WTC11 (cell line): ENCODE results near the gene FIS1.

Experiments used
- AFF4 ChIP-seq: sonication (generic); formaldehyde crosslinking; IDR thresholded peaks from 2 replicates; pipeline ENCODE4 v1.8.1; 2023; ENCODE audit warnings: mild to moderate bottlenecking, missing genetic modification reagents, borderline replicate concordance
- MXD4 ChIP-seq: fragments of 250-450 bp; sonication (Bioruptor Pico); IDR thresholded peaks from 2 replicates; pipeline ENCODE4 v1.8.0; 2021; ENCODE audit warnings: mild to moderate bottlenecking, moderate library complexity, borderline replicate concordance
- SP1 ChIP-seq: sonication (generic); formaldehyde crosslinking; conservative IDR thresholded peaks from 2 replicates; pipeline ENCODE4 v1.8.1; 2022; ENCODE audit warnings: missing genetic modification reagents
- TF ChIP-seq, protein P1 (sequence below): fragments of 200-600 bp; IDR thresholded peaks from 2 replicates; pipeline ENCODE4 v1.8.0; 2022; ENCODE audit warnings: antibody characterized with exemption
- TF ChIP-seq, protein P2 (sequence below): sonication (generic); formaldehyde crosslinking; IDR thresholded peaks from 2 replicates; pipeline ENCODE4 v1.8.0; 2022; ENCODE audit warnings: mild to moderate bottlenecking, missing genetic modification reagents

DNA sequence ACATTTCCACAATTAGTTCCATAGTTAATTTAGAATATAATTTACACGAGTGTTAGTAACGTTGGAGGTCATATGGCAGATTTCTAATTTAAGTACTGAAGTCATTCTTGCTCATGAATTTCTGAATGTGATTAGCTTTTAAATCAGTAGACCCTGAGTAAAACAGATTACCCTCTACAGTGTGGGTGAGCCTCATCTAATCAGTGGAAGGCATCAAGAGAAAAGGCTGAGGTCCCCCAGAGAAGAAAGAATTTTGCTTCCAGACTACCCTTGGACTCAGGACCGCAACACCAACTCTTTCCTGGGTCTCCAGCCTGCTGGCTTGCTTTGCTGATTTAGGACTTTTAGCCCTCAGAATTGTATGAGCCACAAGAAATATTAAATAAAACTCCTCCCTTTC, 43.6 kb upstream of the FIS1 start:
- TF ChIP-seq MXD4 (no peak), AFF4 (CRISPR knock-in tag) (no peak), SP1 (CRISPR knock-in tag) (no peak)
- TF ChIP-seq, protein P1, sequence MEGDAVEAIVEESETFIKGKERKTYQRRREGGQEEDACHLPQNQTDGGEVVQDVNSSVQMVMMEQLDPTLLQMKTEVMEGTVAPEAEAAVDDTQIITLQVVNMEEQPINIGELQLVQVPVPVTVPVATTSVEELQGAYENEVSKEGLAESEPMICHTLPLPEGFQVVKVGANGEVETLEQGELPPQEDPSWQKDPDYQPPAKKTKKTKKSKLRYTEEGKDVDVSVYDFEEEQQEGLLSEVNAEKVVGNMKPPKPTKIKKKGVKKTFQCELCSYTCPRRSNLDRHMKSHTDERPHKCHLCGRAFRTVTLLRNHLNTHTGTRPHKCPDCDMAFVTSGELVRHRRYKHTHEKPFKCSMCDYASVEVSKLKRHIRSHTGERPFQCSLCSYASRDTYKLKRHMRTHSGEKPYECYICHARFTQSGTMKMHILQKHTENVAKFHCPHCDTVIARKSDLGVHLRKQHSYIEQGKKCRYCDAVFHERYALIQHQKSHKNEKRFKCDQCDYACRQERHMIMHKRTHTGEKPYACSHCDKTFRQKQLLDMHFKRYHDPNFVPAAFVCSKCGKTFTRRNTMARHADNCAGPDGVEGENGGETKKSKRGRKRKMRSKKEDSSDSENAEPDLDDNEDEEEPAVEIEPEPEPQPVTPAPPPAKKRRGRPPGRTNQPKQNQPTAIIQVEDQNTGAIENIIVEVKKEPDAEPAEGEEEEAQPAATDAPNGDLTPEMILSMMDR = no peak
- TF ChIP-seq, protein P2, sequence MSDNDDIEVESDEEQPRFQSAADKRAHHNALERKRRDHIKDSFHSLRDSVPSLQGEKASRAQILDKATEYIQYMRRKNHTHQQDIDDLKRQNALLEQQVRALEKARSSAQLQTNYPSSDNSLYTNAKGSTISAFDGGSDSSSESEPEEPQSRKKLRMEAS (CRISPR knock-in tag) = no peak
